IMR-90 (cell line): ENCODE results near the gene CD33. TPM values are rescaled to one million over a fixed set of nuclear protein-coding genes. Genes with fewer than 3 reads are reported as not detected.

Experiments used
- ATAC-seq: fragments of 200-7000 bp; cut with Tn5 transposase; 2 replicates; pipeline ENCODE4 v1.9.1; 2020; ENCODE audit warnings: low read depth, mild to moderate bottlenecking, moderate library complexity
- BruUV-seq: library from RNA; stranded (reverse); fragments of 400-500 nt; replicated peaks from 2 replicates; lab custom pipeline; 2021; lab: Mats Ljungman, UMichigan
- CTCF ChIA-PET: fragments of 300-600 bp; formaldehyde crosslinking; extraction: SDS; loops from one replicate; lab custom pipeline; 2021; ENCODE audit warnings: antibody characterized with exemption; lab: Yijun Ruan, JAX
- POLR2A ChIA-PET: fragments of 300-600 bp; sonication (Branson Sonifier 250); formaldehyde crosslinking; loops from one replicate; lab custom pipeline; 2022; ENCODE audit warnings: antibody characterized with exemption; ENCODE audit not compliant: unreplicated experiment; lab: Charles Lee
- DNase-seq: peaks from one replicate; pipeline ENCODE4 v3.0.0; 2013
- H2AFZ ChIP-seq: replicated peaks from 2 replicates; pipeline ENCODE3; 2013; ENCODE audit warnings: low read length, mild to moderate bottlenecking; ENCODE audit not compliant: poor library complexity
- H2AK5ac ChIP-seq: 2 replicates; pipeline ENCODE4 v1.6.1; 2013; ENCODE audit warnings: low read depth, low read length, inconsistent platforms
- H2AK9ac ChIP-seq: replicated peaks from 2 replicates; pipeline ENCODE3; 2013; ENCODE audit warnings: mild to moderate bottlenecking, low read depth, low read length, moderate library complexity; ENCODE audit not compliant: poor library complexity
- H2BK120ac ChIP-seq: 2 replicates; pipeline ENCODE4 v1.6.1; 2013; ENCODE audit warnings: low read depth, low read length, inconsistent platforms
- H2BK15ac ChIP-seq: 3 replicates; pipeline ENCODE4 v1.6.1; 2013; ENCODE audit warnings: low read depth, low read length, inconsistent platforms
- H2BK20ac ChIP-seq: 2 replicates; pipeline ENCODE4 v1.6.1; 2013; ENCODE audit warnings: low read depth, mild to moderate bottlenecking, inconsistent platforms, low read length, moderate library complexity
- H2BK5ac ChIP-seq: 2 replicates; pipeline ENCODE4 v1.6.1; 2013; ENCODE audit warnings: mild to moderate bottlenecking, low read depth, low read length, inconsistent platforms; ENCODE audit not compliant: poor library complexity, severe bottlenecking
- H3K14ac ChIP-seq: replicated peaks from 2 replicates; pipeline ENCODE4 v1.6.1; 2013; ENCODE audit warnings: low read depth, low read length, inconsistent platforms
- H3K18ac ChIP-seq: 2 replicates; pipeline ENCODE4 v1.6.1; 2013; ENCODE audit warnings: low read depth, low read length, control low read depth
- H3K23ac ChIP-seq: 2 replicates; pipeline ENCODE4 v1.6.1; 2013; ENCODE audit warnings: low read depth, low read length, inconsistent platforms
- H3K27ac ChIP-seq: 2 replicates; pipeline ENCODE4 v1.5.1; 2013; ENCODE audit warnings: mild to moderate bottlenecking, control low read depth, low read length; ENCODE audit not compliant: insufficient read depth
- H3K27me3 ChIP-seq: 2 replicates; pipeline ENCODE4 v1.6.1; 2013; ENCODE audit warnings: low read length; ENCODE audit not compliant: control insufficient read depth, insufficient read depth
- H3K36me3 ChIP-seq: 2 replicates; pipeline ENCODE4 v1.6.1; 2013; ENCODE audit warnings: low read length, mixed read lengths; ENCODE audit not compliant: control insufficient read depth, insufficient read depth
- H3K4ac ChIP-seq: 2 replicates; pipeline ENCODE4 v1.6.1; 2013; ENCODE audit warnings: low read depth, low read length, inconsistent platforms
- H3K4me1 ChIP-seq: 2 replicates; pipeline ENCODE4 v1.6.1; 2013; ENCODE audit warnings: low read length, mixed read lengths; ENCODE audit not compliant: control insufficient read depth, insufficient read depth
- H3K4me2 ChIP-seq: 2 replicates; pipeline ENCODE4 v1.6.1; 2013; ENCODE audit warnings: low read depth, mild to moderate bottlenecking, control low read depth, low read length, moderate library complexity
- H3K4me3 ChIP-seq: 2 replicates; pipeline ENCODE4 v1.5.1; 2013; ENCODE audit warnings: low read depth, mild to moderate bottlenecking, control low read depth, low read length, moderate library complexity; ENCODE audit not compliant: insufficient read depth
- H3K56ac ChIP-seq: 2 replicates; pipeline ENCODE4 v1.6.1; 2013; ENCODE audit warnings: low read length, inconsistent platforms; ENCODE audit not compliant: insufficient read depth; ENCODE audit errors: extremely low read depth
- H3K79me1 ChIP-seq, 2 experiments: 2 replicates each; pipeline ENCODE4 v1.6.1; 2013; ENCODE audit warnings: low read length in 2 of 2, inconsistent platforms in 1 of 2, low read depth in 1 of 2
- H3K9ac ChIP-seq: 2 replicates; pipeline ENCODE4 v1.6.1; 2013; ENCODE audit warnings: low read depth, low read length, control low read depth
- H3K9me1 ChIP-seq: 2 replicates; pipeline ENCODE4 v1.6.1; 2013; ENCODE audit warnings: low read length, inconsistent platforms; ENCODE audit not compliant: insufficient read depth
- H3K9me3 ChIP-seq: 2 replicates; pipeline ENCODE4 v1.6.1; 2013; ENCODE audit warnings: low read length; ENCODE audit not compliant: control insufficient read depth, insufficient read depth
- H4K20me1 ChIP-seq: 2 replicates; pipeline ENCODE4 v1.6.1; 2013; ENCODE audit warnings: low read length, inconsistent platforms; ENCODE audit not compliant: insufficient read depth
- H4K5ac ChIP-seq: 2 replicates; pipeline ENCODE4 v1.6.1; 2013; ENCODE audit warnings: mild to moderate bottlenecking, low read depth, low read length, control low read depth
- H4K8ac ChIP-seq, 2 experiments: 2 replicates each; pipeline ENCODE4 v1.6.1; 2013; ENCODE audit warnings: low read depth in 2 of 2, low read length in 2 of 2, control low read depth in 1 of 2, inconsistent platforms in 1 of 2
- H4K91ac ChIP-seq: 2 replicates; pipeline ENCODE4 v1.6.1; 2013; ENCODE audit warnings: low read depth, low read length, inconsistent platforms; ENCODE audit not compliant: insufficient read depth
- CEBPB ChIP-seq: IDR thresholded peaks from 2 replicates; pipeline ENCODE4 v1.6.1; 2012; ENCODE audit warnings: low read depth, low read length, improper control_type of control experiment
- MXI1 ChIP-seq: IDR thresholded peaks from 2 replicates; pipeline ENCODE4 v1.6.1; 2012; ENCODE audit warnings: low read depth, mild to moderate bottlenecking, low read length, moderate library complexity, borderline replicate concordance
- NFE2L2 ChIP-seq: fragments of 150-350 bp; IDR thresholded peaks from 2 replicates; pipeline ENCODE4 v1.6.1; 2016; ENCODE audit warnings: low read depth, mild to moderate bottlenecking, low read length
- POLR2A ChIP-seq: IDR thresholded peaks from 2 replicates; pipeline ENCODE4 v1.6.1; 2012; ENCODE audit warnings: mild to moderate bottlenecking, low read depth, low read length
- RAD21 ChIP-seq: IDR thresholded peaks from 2 replicates; pipeline ENCODE4 v1.6.1; 2012; ENCODE audit warnings: low read length, improper control_type of control experiment
- RCOR1 ChIP-seq: IDR thresholded peaks from 2 replicates; pipeline ENCODE4 v1.6.1; 2012; ENCODE audit warnings: mild to moderate bottlenecking, low read length, improper control_type of control experiment; ENCODE audit not compliant: insufficient replicate concordance
- WGBS, 2 experiments: methylation state at CpG; one replicate each; pipeline versions ENCODE4 v1.1.5 to v1.1.7; 2013; ENCODE audit warnings: missing lambda C conversion rate in 2 of 2; ENCODE audit not compliant: insufficient read length in 1 of 2; ENCODE audit errors: extremely low coverage in 2 of 2; 5-methylcytosine and 5-hydroxymethylcytosine counted together
- dilution Hi-C: fragments of 300-500 bp; cut with HindIII; formaldehyde crosslinking; loops from one replicate; pipeline ENCODE4 v1.14.3; 2018; ENCODE audit warnings: low sequenced_read_pairs; ENCODE audit not compliant: unreplicated experiment
- in situ Hi-C: fragments of 300-500 bp; cut with MboI; formaldehyde crosslinking; loops from 3 replicates; pipeline ENCODE4 v1.14.3; 2019; ENCODE audit warnings: low sequenced_read_pairs, inconsistent platforms, mixed read lengths
- intact Hi-C: fragments of 100-400 bp; cut with micrococcal nuclease; formaldehyde crosslinking; loops from 2 replicates; pipeline ENCODE4 v1.10.0; 2022
- polyA plus RNA-seq, 3 experiments: library from polyadenylated mRNA; depleted of rRNA; stranded (reverse); fragments of >200 nt; gene quantifications; 2 replicates each; pipeline ENCODE4 v1.2.3, GENCODE V29; 2012; ENCODE audit warnings: low replicate concordance in 1 of 3
- total RNA-seq: library from RNA; depleted of rRNA; stranded (reverse); fragments of >200 nt; gene quantifications from 2 replicates; pipeline ENCODE4 v1.2.3, GENCODE V29; 2012
- TF ChIP-seq, protein P1 (sequence below): conservative IDR thresholded peaks from 2 replicates; pipeline ENCODE4 v1.5.1; 2012; ENCODE audit warnings: mild to moderate bottlenecking, low read depth, low read length, improper control_type of control experiment

Gene CD33
- total and polyA plus RNA-seq, 2 of the 4 experiments (the other 2 are of a cell fraction): not detected

- Histone ChIP-seq H3K18ac (no peak overlapping the region), H3K9ac (no peak overlapping the region), H3K27me3 (no peaks in the 10 kb centered on the region), H2BK15ac (no peak overlapping the region), H4K8ac (no peak overlapping the region), H4K91ac (no peak overlapping the region), H2AK5ac (no peak overlapping the region), H2BK20ac (no peak overlapping the region), H2BK5ac (no peak overlapping the region), H3K56ac (no peak overlapping the region), H3K4me1 (no peaks in the 10 kb centered on the region), H2AFZ (no peak overlapping the region), H2BK120ac (no peak overlapping the region), H3K23ac (no peak overlapping the region), H3K14ac (no peak overlapping the region), H3K4me3 (no peak overlapping the region), H4K20me1 (no peaks in the 10 kb centered on the region), H3K9me1 (no peaks in the 10 kb centered on the region), H3K4ac (no peak overlapping the region), H3K36me3 (no peaks in the 10 kb centered on the region), H3K27ac (no peak overlapping the region), H4K5ac (no peak overlapping the region), H2AK9ac (no peak overlapping the region), H3K9me3 (peaks cover 2% of the 10 kb centered on the region; the same call in 1 of the 2 replicates), H3K79me1 (no peaks in the 10 kb centered on the region), H3K4me2 (no peak overlapping the region)
- dilution Hi-C loops: no loop called here
- in situ Hi-C loops: loop anchor here (10.0 kb wide), 1 partner anchor 144 kb away; the partner anchor contains the start of gene KLK12
- ChIA-PET POLR2A (no interaction called here), CTCF (interaction anchor here (1.3 kb wide), 1 partner anchor 11 kb away, joined by 3 read pairs; no protein-coding TSS in a partner anchor)
- no TSS peak for BruUV-seq
- TF ChIP-seq MXI1 (no peak), NFE2L2 (no peak), RAD21 (no peak), RCOR1 (no peak), CEBPB (no peak), POLR2A (no peak)
- TF ChIP-seq, protein P1, sequence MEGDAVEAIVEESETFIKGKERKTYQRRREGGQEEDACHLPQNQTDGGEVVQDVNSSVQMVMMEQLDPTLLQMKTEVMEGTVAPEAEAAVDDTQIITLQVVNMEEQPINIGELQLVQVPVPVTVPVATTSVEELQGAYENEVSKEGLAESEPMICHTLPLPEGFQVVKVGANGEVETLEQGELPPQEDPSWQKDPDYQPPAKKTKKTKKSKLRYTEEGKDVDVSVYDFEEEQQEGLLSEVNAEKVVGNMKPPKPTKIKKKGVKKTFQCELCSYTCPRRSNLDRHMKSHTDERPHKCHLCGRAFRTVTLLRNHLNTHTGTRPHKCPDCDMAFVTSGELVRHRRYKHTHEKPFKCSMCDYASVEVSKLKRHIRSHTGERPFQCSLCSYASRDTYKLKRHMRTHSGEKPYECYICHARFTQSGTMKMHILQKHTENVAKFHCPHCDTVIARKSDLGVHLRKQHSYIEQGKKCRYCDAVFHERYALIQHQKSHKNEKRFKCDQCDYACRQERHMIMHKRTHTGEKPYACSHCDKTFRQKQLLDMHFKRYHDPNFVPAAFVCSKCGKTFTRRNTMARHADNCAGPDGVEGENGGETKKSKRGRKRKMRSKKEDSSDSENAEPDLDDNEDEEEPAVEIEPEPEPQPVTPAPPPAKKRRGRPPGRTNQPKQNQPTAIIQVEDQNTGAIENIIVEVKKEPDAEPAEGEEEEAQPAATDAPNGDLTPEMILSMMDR: no peak
- DNase-seq (no peak), ATAC-seq (no peak)
- intact Hi-C loops: no loop called here
- WGBS, 2 experiments: no CpG with 5 or more reads among the region's 1 CpG
Observed at GRCh38 chr19:51179256-51179655, 45.6 kb upstream of the CD33 start.
